Stimulated activated CD8-positive, alpha-beta memory T cell treated with anti-CD3 and anti-CD28 coated beads, Interleukin-15, amount 100 ng/mL, for 24 hours (primary cell): ENCODE data around the gene CLIC5.

ENCODE experiments used
- DNase-seq: peaks from one replicate; pipeline ENCODE4 v3.0.0-alpha.2; 2020; ENCODE audit warnings: low read depth

CLIC5 gene

DNA sequence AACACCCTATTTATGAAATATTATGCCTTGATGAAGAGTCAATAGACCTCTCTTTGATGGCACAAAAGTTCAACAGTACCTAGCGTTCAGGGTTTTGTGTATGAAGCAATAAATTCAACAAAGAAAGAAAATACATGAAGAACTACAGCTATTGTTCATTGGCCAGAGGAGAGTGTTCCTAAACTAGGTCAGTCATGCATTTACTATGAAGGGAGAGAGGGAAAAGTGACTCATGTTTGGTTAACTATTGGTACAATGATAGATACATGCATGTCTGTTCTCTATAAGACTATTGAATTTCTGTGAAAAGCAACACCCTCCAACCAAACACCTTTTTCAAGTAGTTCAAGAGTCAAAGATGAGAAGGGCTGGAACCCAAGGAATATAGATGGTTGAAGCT, 50.7 kb downstream of the CLIC5 start:
- no peak for DNase-seq

DNA sequence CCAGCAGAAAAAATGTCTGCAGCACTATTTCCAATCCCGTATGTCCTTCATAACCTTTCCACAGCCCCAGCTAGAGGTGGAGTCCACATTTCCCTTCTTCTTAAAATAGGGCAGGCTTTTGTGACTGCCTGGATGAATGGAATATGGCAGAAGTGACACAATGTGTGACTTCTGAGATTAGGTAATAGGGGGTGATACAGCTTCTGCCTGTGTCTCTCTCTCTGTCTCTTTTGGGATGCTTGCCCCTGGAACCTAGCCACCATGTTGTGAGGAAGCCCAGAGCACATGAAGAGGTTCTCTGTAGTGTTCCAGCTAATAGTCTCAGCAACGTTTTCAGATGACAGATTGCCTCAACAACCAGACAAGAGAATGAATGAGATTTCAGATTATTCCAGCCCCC, 51.4 kb downstream of the CLIC5 start:
- DNase-seq, result no peak

DNA sequence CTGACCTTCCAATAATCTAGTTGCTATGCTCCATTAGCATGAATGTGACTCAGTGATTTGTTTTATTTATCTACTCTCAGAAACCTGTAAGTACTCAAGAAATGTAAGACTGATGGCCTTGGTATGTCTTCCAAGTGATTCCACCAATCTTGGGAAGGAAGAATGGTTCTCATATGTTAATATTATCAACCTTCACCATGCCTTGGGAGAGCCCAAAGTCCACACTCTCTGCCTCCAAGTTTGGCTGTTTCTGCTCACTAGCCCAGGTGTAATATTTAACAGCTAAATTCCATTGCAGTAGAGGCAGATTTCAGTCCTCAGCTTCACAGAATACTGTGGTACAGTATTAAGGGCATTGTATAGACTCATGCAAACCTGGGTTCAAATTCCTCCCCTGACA, 51.8 kb downstream of the CLIC5 start:
- no peak for DNase-seq

DNA sequence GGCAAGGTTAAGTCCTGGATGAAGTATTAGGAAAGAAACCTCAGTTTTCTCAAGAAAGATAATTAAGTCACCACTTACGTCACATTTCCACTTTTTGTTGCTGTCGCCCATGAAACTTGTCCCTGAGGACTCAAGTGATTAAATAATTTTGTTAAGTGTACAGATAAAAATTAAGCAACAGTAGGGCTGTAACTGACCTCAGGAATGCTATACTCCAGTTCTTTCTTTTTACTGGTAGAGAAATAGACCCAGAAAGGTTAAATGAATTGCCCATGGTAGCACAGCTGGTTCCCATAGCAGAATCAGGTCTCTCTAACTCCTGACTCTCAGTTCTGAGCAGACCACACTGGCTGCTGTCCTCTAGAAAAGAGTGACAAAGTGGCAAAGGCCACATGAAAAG, 54.5 kb downstream of the CLIC5 start:
- DNase-seq, result no peak

DNA sequence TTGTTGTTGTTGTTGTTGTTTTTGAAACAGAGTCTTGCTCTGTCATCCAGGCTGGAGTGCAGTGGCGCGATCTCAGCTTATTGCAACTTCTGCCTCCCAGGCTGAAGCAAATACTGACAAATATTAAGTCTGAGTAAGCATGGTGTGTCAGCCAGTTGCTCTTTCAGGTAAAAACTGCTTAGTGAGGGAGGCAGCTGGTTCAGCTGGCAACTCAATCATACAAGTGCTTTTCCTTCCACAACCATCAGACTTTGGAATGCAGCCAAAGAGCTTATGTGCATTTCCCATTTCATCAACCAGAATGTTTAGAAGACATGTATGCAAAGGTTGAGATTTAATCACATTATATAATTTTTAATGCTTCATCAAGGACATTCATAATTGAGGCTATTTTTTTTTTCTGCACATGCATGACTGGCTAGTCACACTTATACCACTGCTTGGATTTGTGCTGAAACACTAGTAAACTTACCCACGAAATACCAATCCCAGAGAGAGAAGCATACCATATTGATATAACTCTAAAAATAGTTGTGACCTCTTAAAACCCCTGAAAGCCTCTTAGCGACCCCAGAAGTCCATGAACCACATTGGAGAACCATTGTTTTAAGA, 56.0 kb downstream of the CLIC5 start:
- DNase-seq, result no peak

DNA sequence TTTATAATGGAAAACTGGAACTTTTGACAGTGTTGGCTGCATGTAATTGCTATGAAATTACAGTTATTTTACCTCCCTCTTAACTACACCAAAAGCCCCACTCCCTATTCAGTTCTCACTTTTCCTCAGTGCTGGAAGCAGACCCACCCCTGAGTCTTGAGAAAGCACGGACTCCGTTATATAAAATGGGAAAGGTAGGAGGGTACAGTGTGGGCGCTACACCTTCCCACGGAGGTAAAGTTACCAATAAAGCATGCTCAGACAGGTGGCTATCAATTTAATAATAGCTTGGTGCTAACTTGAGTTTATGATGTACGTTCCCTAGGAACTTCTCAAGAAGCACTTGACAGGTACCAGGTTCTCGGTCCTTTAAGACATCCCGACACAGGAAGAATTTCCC, 59.0 kb downstream of the CLIC5 start:
- DNase-seq, result no peak

DNA sequence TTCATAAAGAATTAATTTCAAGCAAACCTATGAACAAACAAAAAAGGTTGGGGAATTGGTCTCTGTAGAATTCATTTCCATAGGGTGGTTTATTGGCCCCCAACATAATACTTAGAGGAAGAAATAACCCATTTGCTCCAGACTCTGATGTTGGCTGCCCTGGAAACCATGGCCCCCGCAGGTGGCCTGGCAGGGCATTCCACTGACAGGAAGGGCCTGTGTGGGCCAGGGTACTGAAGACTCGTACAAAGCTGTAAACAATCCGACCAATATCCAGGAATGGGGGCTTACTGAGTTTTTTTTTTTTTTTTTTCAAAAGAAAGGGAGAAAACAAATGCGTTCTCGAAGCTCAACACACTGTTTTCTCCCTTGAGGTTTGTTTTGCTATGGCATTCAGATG, 59.5 kb downstream of the CLIC5 start:
- DNase-seq, result no peak

DNA sequence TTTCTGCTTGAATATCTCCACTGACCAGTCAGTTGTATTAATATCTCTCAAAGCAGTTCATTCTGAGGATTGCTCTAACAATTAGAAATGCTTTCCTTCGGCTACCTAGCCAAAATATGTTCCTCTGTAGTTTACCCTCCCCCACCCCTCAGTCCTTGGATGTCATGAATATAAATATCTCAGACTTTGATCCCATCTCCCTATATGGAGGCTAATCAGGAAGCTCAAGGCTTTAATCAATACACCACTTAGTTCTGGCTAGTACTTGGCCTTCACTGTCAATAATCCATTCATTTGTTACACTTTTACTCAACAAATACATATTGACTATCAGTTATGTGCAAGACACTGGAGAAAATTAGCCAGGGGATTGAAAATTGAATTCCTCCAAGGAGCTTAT, 60.1 kb downstream of the CLIC5 start:
- DNase-seq, result no peak

DNA sequence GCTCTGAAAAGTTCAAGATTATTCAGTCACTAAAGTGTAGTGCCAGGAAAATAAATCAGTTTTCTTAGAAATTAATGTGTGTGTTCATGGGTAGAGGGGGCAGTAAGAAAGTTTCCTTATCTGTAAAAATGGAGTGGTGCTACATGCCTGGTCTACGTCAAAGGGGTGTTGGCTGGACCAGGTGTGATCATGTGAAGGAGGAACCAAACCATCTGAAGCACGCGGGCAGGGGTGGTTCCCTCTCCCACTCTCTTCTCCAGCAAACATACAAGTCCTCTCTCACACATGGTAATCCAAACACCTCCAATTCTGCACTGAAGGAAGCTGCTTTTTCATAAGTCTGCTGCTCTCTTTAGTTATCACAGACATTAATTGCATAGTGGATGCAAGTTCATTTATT, 63.1 kb downstream of the CLIC5 start:
- DNase-seq, result no peak

DNA sequence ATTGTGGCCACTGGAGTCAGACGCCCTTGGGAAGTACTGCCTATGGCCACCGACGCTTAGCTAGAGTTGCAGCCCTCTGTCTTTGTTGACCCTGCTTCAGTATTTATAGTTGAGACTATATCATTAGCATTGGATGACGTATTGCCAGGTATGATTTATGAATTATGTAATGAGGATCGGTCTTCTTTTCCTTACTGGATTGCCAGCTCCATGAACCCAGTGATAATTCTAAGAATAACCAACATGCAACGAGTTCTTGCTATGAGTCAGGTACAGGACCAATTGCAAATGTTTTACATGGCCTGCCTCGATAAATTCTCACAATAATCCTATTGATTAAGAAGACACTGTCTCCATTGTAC, 63.5 kb downstream of the CLIC5 start:
- DNase-seq, result no peak

DNA sequence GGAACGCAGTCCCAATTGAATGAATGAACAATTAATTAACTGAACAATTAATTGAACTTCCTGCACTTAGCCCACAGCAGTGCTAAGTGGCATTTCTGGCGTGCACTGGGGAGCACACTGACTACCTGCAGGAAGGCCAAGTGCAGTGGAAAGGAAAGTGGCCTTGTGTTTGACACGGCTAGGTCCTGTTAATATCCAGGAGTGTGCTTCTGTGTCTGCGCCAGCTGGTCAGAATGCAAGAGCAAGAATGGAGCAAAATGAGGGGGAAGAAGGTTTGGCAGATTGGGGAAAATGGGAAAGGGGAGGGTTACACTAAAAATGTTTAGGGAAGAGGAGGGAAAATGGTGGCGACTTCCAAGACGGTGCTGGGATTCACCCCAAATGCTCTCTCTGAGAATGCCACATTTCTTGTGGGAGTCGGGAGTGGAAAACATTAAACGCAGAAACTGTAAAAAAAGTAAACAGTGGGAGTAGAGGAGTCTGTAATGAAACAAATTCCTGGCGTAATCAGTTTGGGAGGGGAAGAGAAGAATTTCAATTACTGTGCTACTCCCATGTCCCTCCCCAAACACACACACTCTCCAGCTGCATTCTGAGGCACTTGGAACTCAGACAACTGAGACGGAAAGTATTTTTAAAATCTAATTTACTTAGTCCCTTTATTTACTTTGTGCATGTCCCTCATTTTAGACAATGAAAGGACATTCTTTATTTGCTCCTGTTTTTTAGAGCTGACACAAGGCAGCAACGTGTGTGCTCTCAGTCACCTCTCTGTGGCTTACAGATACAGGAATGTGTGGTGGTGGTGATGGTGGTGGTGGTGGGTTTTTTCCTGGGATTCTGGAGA, 64.1 kb downstream of the CLIC5 start:
- no peak for DNase-seq

DNA sequence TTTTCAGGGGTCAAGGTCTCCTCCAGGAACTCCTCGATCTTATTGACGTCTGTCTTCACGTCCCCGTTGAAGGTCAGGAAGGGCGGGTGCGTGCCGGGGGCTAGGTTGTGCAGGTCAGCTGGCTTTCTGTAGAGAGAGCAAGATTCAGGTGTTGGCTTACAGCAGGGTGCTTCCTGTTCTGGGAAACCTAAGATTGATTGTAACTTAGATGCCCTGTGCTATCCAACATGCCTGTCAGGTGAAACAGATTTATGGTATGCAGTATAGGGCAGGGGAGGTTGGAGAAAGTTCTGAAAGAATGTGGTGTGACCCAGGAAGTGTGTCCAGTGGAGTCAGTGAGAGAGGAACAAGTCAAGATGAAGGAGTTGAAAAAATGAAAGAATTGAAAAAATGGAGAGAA, 66.4 kb downstream of the CLIC5 start:
- no peak for DNase-seq

DNA sequence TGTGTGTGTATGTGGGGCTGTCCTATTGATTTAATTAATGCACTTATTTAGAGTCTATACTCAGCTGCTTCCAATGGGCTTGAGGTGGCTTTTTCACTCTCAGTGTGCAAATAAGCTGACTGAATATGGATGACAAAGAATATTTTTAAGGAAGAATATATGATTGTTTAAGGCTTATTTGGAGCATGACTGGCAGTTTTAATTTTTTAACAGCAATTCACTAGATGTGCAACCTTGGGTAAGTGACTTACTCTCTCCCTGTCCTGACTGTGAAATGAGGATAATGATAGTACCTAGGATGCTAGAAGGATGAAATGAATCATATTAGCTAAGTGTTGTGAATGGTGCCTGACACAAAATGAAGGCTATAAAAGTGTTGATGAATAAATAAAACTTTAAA, 67.9 kb downstream of the CLIC5 start:
- no peak for DNase-seq

DNA sequence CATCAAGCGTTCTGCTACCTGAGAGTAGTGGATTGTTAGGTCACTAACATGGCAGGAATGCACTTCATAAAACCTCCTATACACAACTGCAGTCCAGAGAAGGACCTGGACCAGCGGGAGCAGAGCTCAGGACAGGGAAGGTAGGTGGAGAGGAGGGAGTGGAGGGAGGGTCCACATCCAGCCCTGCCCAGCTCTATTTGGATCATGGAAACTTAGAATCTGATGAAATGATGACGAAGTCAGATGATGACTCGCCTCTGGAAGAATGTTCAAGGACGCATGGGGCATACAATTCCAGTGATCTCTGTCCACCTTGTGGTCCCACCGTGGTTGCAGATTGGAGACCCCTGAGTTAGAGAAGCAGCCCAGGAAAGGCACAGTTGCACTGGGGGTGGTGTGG, 68.8 kb downstream of the CLIC5 start:
- no peak for DNase-seq

DNA sequence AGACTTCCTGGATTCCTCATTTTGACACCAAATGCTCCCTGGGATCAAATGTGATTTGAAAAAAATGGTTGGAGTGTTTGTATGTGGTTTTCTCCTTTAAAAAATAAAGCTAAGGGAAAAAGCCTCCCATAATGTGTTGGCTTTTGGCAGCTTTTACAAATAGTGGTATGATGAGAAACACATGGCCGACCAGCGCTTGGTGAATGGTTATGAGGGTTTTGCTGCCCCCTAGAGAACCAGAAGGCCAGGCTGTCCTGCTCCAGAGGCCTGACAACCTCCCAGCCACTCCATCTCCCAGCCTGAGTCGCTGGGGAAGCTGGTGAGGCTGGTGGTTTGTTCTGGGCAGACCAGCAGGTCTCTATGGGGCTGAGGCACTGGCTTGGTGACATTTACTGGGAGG, 69.3 kb downstream of the CLIC5 start:
- no peak for DNase-seq

DNA sequence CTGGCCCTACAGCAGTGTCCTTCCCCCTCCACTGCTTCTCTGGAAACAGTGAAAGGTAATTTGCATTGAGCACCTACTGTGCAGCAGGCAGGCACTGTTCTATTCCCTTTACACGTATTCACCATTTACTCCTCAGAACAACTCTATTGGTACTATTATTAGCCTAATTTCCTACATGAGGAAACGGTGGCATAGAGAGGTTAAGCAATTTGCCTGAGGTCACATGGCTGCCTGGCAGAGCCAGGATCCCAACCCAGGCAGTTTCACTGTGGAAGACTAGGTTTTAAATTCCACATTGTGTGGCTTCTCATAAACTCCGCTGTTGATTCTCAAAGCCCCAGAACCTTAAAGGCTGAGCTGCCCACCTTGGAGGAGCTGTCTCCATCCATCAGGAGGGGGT, 72.7 kb downstream of the CLIC5 start:
- DNase-seq, result no peak

DNA sequence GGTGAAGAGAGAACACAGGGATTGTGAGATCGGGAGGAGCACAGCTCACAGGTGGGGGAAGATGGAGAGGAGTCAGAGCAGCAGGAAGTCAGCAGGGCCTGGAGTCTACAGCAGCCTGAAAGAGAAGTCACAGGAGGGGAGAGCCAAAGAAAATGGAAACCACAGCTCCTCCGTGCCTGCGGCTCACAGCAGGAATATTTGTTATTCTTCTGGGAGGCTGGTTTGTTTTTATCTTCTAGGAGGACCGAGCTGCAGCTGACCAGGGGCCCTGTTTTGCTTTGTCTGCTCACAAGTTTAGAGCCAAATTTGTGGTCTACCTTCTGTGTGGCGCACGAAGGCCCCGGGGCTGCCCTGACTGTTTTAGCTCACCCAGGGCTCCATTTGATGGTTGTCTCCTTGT, 81.8 kb downstream of the CLIC5 start:
- DNase-seq, result no peak

DNA sequence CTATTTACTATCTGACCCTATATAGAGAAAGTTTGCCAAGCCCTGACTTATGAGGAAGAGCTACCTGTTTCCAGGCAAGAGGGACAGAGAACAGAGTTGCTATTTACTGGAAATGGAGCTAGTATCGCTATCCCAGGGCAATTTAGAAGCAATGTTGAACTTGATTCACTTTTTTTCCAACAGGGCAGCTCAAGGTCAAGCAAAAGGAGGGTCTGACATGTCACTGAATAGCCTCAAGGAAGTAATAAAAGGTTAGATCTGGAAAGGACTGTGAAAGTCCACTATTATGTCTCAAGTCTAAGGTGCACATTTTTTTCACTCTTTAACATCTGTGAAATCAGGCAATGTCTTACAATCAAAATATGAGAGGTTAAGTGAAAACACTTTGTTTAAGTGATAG, 84.4 kb downstream of the CLIC5 start:
- DNase-seq, result no peak

DNA sequence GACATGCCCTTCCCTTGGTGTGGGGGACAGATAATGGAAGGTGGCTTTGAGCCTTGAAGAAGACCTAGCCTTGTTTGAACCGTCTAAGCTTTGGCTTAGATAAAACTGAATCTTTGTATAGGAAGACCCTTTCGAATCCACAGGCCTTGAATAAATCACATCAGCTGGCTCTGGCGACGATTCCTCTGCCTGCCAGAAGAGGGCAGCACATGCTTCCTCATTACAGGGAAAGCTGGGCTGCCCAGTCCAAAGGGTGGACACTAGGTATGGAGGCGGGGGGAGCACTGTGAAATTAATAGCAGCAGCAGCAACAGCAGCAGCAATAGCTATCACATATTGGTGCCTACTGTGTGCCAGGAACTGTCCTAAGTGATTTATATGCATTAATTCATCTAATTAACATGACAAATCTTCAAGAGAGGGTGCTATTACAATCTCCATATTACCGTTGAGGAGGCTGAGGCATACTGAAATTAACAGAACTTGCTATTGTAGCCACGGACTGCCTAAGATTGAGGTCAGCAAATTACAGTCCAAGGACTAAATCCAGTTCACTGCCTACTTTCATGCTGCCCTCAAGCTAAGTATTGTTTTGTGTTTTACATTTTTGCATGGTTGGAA, 85.1 kb downstream of the CLIC5 start:
- DNase-seq, result peak; percentile 22

DNA sequence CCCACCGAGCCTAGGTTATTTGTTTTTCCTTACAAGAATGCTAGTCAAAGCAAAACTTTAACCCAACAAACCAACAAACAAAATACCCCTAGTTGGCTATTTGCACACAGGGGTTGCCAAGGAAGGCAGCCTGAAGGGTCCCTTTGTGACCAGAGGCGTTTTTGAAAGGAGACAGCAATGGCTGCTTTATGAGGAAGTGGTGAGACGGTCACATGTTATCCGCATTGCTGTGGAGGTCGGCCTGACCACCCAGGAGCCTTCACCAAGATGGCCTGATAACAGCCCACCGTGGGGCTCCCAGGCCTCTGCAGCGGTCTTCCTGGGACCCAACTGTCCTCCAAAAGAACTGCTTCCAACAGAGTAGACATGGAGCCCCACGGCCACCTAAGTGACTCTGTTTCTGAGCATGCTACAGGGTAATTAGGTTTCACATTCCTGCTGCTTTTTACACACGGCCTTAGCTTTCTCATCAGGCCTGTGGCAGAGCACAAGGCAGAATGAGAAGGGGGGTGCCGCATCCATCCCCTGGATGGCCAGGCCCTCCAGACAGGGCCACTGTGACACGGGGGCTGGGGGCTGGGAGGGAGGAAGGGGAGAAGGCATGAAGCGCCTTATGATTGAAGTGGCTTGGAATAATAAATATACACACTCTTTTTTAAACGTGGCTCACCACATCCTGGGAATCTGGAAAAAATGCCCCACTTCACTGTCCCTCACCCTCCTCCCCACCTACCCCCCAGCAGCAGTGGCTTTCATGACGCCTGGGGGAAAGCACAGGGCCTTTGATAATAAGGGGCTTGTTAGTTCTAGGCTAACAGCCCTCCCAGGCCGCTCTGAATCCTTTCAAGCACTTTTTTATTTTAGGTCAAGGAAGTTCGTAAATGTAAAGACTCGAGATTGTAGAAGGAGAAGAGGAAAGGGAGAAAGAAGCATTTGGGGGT, 86.0 kb downstream of the CLIC5 start:
- no peak for DNase-seq

DNA sequence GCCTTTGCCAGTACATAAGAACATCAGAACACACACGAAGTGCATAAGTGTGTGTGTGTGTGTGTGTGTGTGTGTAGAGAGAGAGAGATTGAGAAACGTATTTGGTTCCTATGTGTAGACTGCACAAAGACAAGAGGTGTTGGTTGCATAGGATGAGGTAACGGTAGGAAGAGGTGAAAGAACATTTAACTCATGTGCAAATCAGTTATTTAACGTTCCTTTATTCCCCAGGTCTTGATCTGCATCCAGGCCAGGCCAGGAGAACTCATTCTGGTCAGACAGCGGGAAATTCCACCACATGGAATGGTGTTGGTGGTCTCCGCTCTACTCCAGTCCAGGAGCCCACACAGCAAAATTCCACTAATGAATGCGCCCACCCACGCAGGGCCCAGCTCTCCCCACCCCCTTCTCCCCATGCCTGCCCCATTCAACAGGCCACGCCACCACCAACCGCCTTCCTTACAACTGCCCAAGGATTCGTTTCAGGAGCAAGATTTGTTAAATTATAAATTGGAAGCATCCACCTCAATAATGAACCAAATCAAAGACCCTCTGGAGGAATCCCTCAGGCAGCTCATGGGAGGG, 86.8 kb downstream of the CLIC5 start:
- no peak for DNase-seq
